HepG2 (cell line): ENCODE data around the gene MFN2. TPM values are rescaled to one million over a fixed set of nuclear protein-coding genes. Genes with fewer than 3 reads are reported as not detected.

Experiments
- ATF2 ChIP-seq: sonication (generic); formaldehyde crosslinking; IDR thresholded peaks from 2 replicates; pipeline ENCODE4 v1.4.0; 2020; ENCODE audit warnings: missing genetic modification reagents
- ATF4 ChIP-seq, 2 experiments: fragments of 450-650 bp in 1 of 2; sonication (generic) in 1 of 2; formaldehyde crosslinking; IDR thresholded peaks; 2 replicates each; pipeline versions ENCODE4 v1.5.0 to v1.8.0; 2020 to 2022; ENCODE audit warnings: mild to moderate bottlenecking in 1 of 2, missing genetic modification reagents in 1 of 2
- CREBL2 ChIP-seq: sonication (generic); formaldehyde crosslinking; IDR thresholded peaks from 2 replicates; pipeline ENCODE4 v1.8.1; 2023; ENCODE audit warnings: missing genetic modification reagents, mild to moderate bottlenecking, borderline replicate concordance
- FOXA1 ChIP-seq, 2 experiments: fragments of 450-650 bp in 1 of 2; sonication (generic) in 1 of 2; formaldehyde crosslinking in 1 of 2; IDR thresholded peaks; 2 replicates each; pipeline versions ENCODE4 v1.4.0 to v1.6.1; 2016 to 2020; ENCODE audit warnings: missing genetic modification reagents in 1 of 2
- GTF3A ChIP-seq: sonication (generic); formaldehyde crosslinking; conservative IDR thresholded peaks from 2 replicates; pipeline ENCODE4 v1.4.0; 2020; ENCODE audit warnings: mild to moderate bottlenecking, missing genetic modification reagents
- KLF9 ChIP-seq: IDR thresholded peaks from 2 replicates; pipeline ENCODE4 v1.6.1; 2016; ENCODE audit warnings: low read depth
- MIER2 ChIP-seq: IDR thresholded peaks from 2 replicates; pipeline ENCODE4 v1.6.1; 2016; ENCODE audit warnings: missing biosample characterization, missing genetic modification reagents
- MNT ChIP-seq: fragments of 450-650 bp; IDR thresholded peaks from 2 replicates; pipeline ENCODE4 v1.6.1; 2016
- NAIF1 ChIP-seq: sonication (generic); formaldehyde crosslinking; IDR thresholded peaks from 2 replicates; pipeline ENCODE4 v1.5.0; 2020; ENCODE audit warnings: mild to moderate bottlenecking, missing genetic modification reagents, borderline replicate concordance
- PBX3 ChIP-seq: sonication (generic); formaldehyde crosslinking; IDR thresholded peaks from 2 replicates; pipeline ENCODE4 v1.8.1; 2023; ENCODE audit warnings: missing genetic modification reagents, inconsistent platforms, borderline replicate concordance
- SIX1 ChIP-seq: sonication (generic); formaldehyde crosslinking; IDR thresholded peaks from 2 replicates; pipeline ENCODE4 v1.4.0; 2020; ENCODE audit warnings: missing genetic modification reagents, borderline replicate concordance
- SIX4 ChIP-seq: sonication (generic); formaldehyde crosslinking; IDR thresholded peaks from 2 replicates; pipeline ENCODE4 v1.4.0; 2020; ENCODE audit warnings: missing genetic modification reagents
- THYN1 ChIP-seq: sonication (generic); formaldehyde crosslinking; IDR thresholded peaks from 2 replicates; pipeline ENCODE4 v1.8.1; 2023; ENCODE audit warnings: low read depth, mild to moderate bottlenecking, moderate library complexity, missing genetic modification reagents, borderline replicate concordance
- YEATS2 ChIP-seq: sonication (generic); formaldehyde crosslinking; IDR thresholded peaks from 2 replicates; pipeline ENCODE4 v1.4.0; 2020; ENCODE audit warnings: missing genetic modification reagents, borderline replicate concordance
- ZFP36L2 ChIP-seq: sonication (generic); formaldehyde crosslinking; IDR thresholded peaks from 2 replicates; pipeline ENCODE4 v1.4.0; 2020; ENCODE audit warnings: missing genetic modification reagents
- ZNF230 ChIP-seq: sonication (generic); formaldehyde crosslinking; IDR thresholded peaks from 2 replicates; pipeline ENCODE4 v1.4.0; 2020; ENCODE audit warnings: mild to moderate bottlenecking, missing genetic modification reagents
- ZNF276 ChIP-seq: sonication (generic); formaldehyde crosslinking; IDR thresholded peaks from 2 replicates; pipeline ENCODE4 v1.4.0; 2020; ENCODE audit warnings: mild to moderate bottlenecking, low read depth, missing genetic modification reagents
- ZNF460 ChIP-seq: sonication (generic); formaldehyde crosslinking; IDR thresholded peaks from 2 replicates; pipeline ENCODE4 v1.5.1; 2020; ENCODE audit warnings: missing genetic modification reagents, mild to moderate bottlenecking, borderline replicate concordance
- ZNF597 ChIP-seq: sonication (generic); formaldehyde crosslinking; IDR thresholded peaks from 2 replicates; pipeline ENCODE4 v1.5.0; 2020; ENCODE audit warnings: missing genetic modification reagents
- ZNF792 ChIP-seq: IDR thresholded peaks from 2 replicates; pipeline ENCODE4 v1.6.1; 2016
- polyA plus RNA-seq, 8 experiments: library from polyadenylated mRNA; depleted of rRNA in 3 of 8; stranded (reverse) in 7 of 8; unstranded in 1 of 8; fragments of >200 nt; fragmentation: Illumina TruSeq in 4 of 8; extraction: Trizol in 4 of 8; gene quantifications; 2 replicates each; pipeline versions ENCODE4 v1.2.1 to v1.2.3, GENCODE V29; 2011 to 2016; ENCODE audit warnings: low read depth in 4 of 8, missing spikeins in 1 of 8, mixed read lengths in 1 of 8; ENCODE audit not compliant: insufficient read depth in 1 of 8
- total RNA-seq, 5 experiments: library from RNA; depleted of rRNA; stranded (reverse); fragments of >200 nt; fragmentation: Illumina TruSeq; extraction: Trizol; gene quantifications; 2 replicates each; pipeline ENCODE4 v1.2.3, GENCODE V29; 2016; ENCODE audit warnings: low read depth in 1 of 5

MFN2 gene
- total and polyA plus RNA-seq, 2 of the 13 experiments (the other 11 are each of a cell fraction or from before 2014, with no cell fraction given), result 38.7 to 60.9 TPM

GRCh38 chr1:11979851-11980675 is at the start of gene MFN2 (continued):
- TF ChIP-seq GTF3A (CRISPR knock-in tag) (0 out of 2 replicates have a peak, but pooled peaks have one; percentile 52), SIX4 (CRISPR knock-in tag) (peak; percentile 94), MIER2 (CRISPR knock-in tag) (no peak), NAIF1 (CRISPR knock-in tag) (peak; percentile 90), THYN1 (CRISPR knock-in tag) (no peak), PBX3 (no peak), KLF9 (CRISPR knock-in tag) (no peak), MNT (0 out of 2 replicates have a peak, but pooled peaks have one; percentile 49), ZNF792 (CRISPR knock-in tag) (peak; percentile 80; the same call in 1 of the 2 replicates), ZFP36L2 (CRISPR knock-in tag) (no peak), ATF2 (CRISPR knock-in tag) (peak; percentile 80), ZNF230 (CRISPR knock-in tag) (peak; percentile 32; the same call in 1 of the 2 replicates), SIX1 (CRISPR knock-in tag) (no peak), YEATS2 (peak; percentile 79; the same call in 1 of the 2 replicates), ATF4 (CRISPR knock-in tag; IDR thresholded peaks at IDR 0.05) (0 out of 4 replicates have a peak, but pooled peaks of 1 of the 2 experiments have one; percentile 43), ZNF597 (CRISPR knock-in tag) (no peak), FOXA1 (IDR thresholded peaks at IDR 0.05) (no peak), FOXA1 (CRISPR knock-in tag; IDR thresholded peaks at IDR 0.05) (no peak), ZNF460 (no peak; the same call in 1 of the 2 replicates), ZNF276 (CRISPR knock-in tag) (no peak; the same call in 1 of the 2 replicates), CREBL2 (CRISPR knock-in tag) (no peak)
